CD4-positive, alpha-beta T cell treated with Interleukin-10 for 1 hour (primary cell): ENCODE measurements around the gene PPP1R15B.
A peak's percentile ranks its signal among the peaks of the same experiment; 100 is the strongest.

Experiments used
- DNase-seq: peaks from one replicate; pipeline ENCODE4 v3.0.0-alpha.2; 2020

The PPP1R15B gene

GRCh38 chr1:204396015-204396583 is 15.5 kb downstream of the PPP1R15B start:
- DNase-seq = no peak

- no peak for DNase-seq
These were observed 20.0 kb downstream of the PPP1R15B start for GRCh38 chr1:204391629-204392028.

- DNase-seq = no peak
These were observed 20.7 kb downstream of the PPP1R15B start for GRCh38 chr1:204390751-204391466.

- no peak for DNase-seq
These were observed 25.9 kb downstream of the PPP1R15B start for GRCh38 chr1:204385727-204386126.

GRCh38 chr1:204384636-204385352 is 26.8 kb downstream of the PPP1R15B start:
- DNase-seq = no peak

GRCh38 chr1:204383163-204383904 is 28.3 kb downstream of the PPP1R15B start:
- DNase-seq = no peak

GRCh38 chr1:204382714-204383083 is 28.9 kb downstream of the PPP1R15B start:
- no peak for DNase-seq

- DNase-seq = no peak
These were observed 31.3 kb downstream of the PPP1R15B start for GRCh38 chr1:204380293-204380831.

GRCh38 chr1:204377800-204378668 is 33.6 kb downstream of the PPP1R15B start:
- peak; percentile 49 for DNase-seq

GRCh38 chr1:204376919-204377799 is 34.5 kb downstream of the PPP1R15B start:
- DNase-seq = no peak

GRCh38 chr1:204376465-204376864 is 35.2 kb downstream of the PPP1R15B start:
- DNase-seq = no peak

- DNase-seq = no peak
These were observed 37.7 kb downstream of the PPP1R15B start for GRCh38 chr1:204373911-204374310.

GRCh38 chr1:204370176-204370575 is 41.4 kb downstream of the PPP1R15B start:
- no peak for DNase-seq

- no peak for DNase-seq
These were observed 42.5 kb downstream of the PPP1R15B start for GRCh38 chr1:204368996-204369726.

GRCh38 chr1:204367956-204368355 is 43.7 kb downstream of the PPP1R15B start:
- no peak for DNase-seq

GRCh38 chr1:204367193-204367858 is 44.3 kb downstream of the PPP1R15B start:
- DNase-seq = no peak

- DNase-seq = no peak
These were observed 44.9 kb downstream of the PPP1R15B start for GRCh38 chr1:204366759-204367158.

- DNase-seq = peak; percentile 83
These were observed 48.1 kb downstream of the PPP1R15B start for GRCh38 chr1:204363335-204364114.

GRCh38 chr1:204362984-204363334 is 48.7 kb downstream of the PPP1R15B start:
- no peak for DNase-seq
